HG03378 (cell line): ENCODE results near the gene WDR46.
A peak's percentile ranks its signal among the peaks of the same experiment; 100 is the strongest.

Experiments used
- ATAC-seq: cut with Tn5 transposase; IDR thresholded peaks from one replicate; pipeline ENCODE4 v1.9.1; 2021; ENCODE audit warnings: mild to moderate bottlenecking, moderate library complexity; ENCODE audit not compliant: unreplicated experiment

The WDR46 gene, protein sequence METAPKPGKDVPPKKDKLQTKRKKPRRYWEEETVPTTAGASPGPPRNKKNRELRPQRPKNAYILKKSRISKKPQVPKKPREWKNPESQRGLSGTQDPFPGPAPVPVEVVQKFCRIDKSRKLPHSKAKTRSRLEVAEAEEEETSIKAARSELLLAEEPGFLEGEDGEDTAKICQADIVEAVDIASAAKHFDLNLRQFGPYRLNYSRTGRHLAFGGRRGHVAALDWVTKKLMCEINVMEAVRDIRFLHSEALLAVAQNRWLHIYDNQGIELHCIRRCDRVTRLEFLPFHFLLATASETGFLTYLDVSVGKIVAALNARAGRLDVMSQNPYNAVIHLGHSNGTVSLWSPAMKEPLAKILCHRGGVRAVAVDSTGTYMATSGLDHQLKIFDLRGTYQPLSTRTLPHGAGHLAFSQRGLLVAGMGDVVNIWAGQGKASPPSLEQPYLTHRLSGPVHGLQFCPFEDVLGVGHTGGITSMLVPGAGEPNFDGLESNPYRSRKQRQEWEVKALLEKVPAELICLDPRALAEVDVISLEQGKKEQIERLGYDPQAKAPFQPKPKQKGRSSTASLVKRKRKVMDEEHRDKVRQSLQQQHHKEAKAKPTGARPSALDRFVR

GRCh38 chr6:33288921-33289783 is at the start of gene WDR46, which contains the start of gene PFDN6:
Gene WDR46, minus strand, starts transcription at chr6:33289239. Its CDS starts 69 bp downstream, at chr6:33289170.
Gene PFDN6, plus strand, starts transcription at chr6:33289601. Its CDS starts 256 bp downstream, at chr6:33289857.
- peak; percentile 74 for ATAC-seq

DNA sequence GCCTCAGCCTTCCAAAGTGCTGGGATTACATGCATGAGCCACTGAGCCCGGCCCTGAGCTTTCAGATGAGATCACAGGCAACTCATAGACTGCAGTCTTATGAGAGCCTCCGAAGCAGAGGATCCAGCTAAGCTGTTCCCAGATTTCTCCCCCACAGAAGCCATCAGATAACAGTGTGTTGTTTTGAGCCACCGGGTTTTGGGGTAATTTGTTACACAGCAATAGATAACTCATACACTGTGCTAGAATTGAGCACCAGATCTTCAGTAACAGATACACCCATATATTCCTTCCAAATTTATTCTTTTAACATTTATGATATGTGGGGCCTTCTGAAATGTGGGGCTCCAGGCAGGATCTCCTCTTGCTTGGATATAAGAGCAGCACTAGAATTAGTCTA is 47.5 kb upstream of the WDR46 start:
- ATAC-seq: no peak

DNA sequence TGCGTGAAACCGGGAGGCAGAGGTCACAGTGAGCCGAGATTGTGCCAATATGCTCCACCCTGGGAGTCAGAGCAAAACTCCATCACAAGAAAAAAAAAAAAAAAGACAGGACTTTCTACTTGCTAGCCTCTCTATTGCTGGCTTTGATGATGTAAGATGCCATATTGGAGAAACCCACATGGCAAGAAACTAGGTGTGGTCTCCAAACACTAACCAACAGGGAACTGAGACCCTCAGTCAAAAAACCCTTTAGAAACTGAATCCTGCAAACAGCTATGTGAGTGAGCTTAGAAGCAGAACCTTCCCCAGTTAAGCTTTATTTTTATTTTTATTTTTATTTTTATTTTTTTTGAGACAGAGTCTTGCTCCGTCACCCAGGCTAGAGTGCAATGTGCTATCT is 46.9 kb upstream of the WDR46 start:
- ATAC-seq: no peak

DNA sequence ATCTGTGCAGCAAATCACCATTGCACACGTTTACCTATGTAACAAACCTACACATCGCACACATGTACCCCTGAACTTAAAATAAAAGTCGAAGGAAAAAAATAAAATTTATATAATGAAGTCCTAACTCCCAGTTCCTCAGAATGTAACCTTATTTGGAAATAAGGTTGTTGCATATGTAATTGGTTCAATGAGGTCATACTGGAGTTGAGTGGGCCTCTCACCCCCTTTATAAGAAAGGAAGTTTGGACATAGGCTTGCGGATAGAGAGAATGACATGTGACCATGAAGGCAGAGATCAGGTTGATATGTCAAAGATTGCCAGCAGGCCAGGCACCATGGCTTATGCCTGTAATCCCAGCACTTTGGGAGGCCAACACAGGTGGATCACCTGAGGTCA is 44.6 kb upstream of the WDR46 start:
- no peak for ATAC-seq

- no peak for ATAC-seq
Measured at GRCh38 chr6:33330736-33331135, 41.7 kb upstream of the WDR46 start.

- no peak for ATAC-seq
Measured at GRCh38 chr6:33329058-33329457, 40.0 kb upstream of the WDR46 start.

DNA sequence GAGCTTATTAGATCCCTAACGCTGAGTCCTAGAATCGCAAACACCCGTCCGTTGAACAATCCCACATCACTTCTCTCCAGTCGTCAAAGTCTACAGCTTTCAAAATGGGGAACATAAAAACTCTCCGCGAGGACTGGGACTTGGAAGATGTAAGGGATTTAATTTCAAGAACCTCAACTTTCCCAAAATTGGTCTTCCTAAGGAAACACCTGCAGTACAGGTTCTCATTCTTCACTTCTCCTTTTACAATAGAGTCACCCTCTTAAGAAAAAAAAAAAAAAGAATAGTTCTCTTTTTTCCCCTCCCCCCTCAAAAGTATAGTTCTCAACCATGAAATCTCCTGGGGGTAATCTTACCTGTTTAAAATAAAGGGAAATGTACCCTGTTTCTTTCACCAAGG is 35.1 kb upstream of the WDR46 start:
- ATAC-seq: no peak

- no peak for ATAC-seq
Measured at GRCh38 chr6:33323623-33323948, 34.5 kb upstream of the WDR46 start.

GRCh38 chr6:33321227-33321626 is 32.2 kb upstream of the WDR46 start:
- no peak for ATAC-seq

GRCh38 chr6:33320315-33321181 is 31.5 kb upstream of the WDR46 start:
- ATAC-seq: no peak

- ATAC-seq: no peak
Measured at GRCh38 chr6:33319939-33320314, 30.9 kb upstream of the WDR46 start.

GRCh38 chr6:33318426-33319073 is 29.5 kb upstream of the WDR46 start:
- no peak for ATAC-seq

- ATAC-seq: peak; percentile 43
Measured at GRCh38 chr6:33317669-33318425, 28.8 kb upstream of the WDR46 start, which contains the start of gene ZBTB22. Gene ZBTB22, minus strand, starts transcription at chr6:33317744. Its CDS starts 828 bp downstream, at chr6:33316916.

- ATAC-seq: no peak
Measured at GRCh38 chr6:33317419-33317668, 28.3 kb upstream of the WDR46 start.

GRCh38 chr6:33316603-33317418 is 27.8 kb upstream of the WDR46 start:
- no peak for ATAC-seq

- no peak for ATAC-seq
Measured at GRCh38 chr6:33315793-33316602, 27.0 kb upstream of the WDR46 start.

DNA sequence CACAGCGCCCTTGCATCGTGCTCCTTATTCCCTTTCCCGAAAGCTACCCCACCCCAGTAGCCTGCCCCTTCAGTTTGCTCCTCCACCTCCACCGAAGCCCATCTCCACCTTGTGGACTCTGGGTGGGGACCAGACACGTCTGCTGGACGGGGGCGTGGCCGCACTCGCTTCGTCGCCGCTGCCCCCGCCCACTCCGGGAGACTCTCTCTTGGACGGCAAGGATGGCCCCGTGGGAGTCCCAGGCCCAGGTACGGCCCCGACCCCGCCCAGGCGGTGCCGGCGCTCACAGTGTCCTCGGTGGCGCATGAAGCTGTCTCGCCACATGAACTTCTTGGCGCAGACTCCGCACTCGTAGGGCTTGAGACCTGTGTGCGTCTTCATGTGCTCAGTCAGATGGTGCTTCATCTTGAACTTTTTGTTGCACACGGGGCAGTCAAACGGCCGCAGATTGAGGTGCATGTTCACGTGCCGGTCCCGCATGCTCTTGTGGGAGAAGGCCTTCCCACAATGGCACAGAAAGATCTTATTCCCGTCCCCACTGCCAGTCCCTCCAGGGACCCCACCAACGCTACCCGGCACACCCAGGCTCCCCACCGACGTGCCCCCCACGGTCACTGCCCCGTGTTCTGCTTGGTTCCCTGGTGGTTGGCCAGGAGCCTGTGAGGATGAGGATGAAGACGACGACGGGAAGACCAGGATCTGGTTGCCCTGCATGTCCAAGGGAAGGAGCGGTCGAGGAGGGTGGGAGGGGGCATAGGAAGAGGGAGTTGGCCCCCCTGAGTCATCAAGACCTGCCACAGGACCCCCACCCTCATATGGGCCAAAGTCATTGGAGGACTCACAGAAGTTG is 26.1 kb upstream of the WDR46 start:
- no peak for ATAC-seq
